A549 (cell line): ENCODE data around the gene PUDP. TPM values are rescaled to one million over a fixed set of nuclear protein-coding genes. Genes with fewer than 3 reads are reported as not detected.
A peak's percentile ranks its signal among the peaks of the same experiment; 100 is the strongest.

Source experiments
- ATAC-seq, 2 experiments: fragments of 200-7000 bp in 1 of 2; fragments of >200 bp in 1 of 2; cut with Nextera tagmentation in 1 of 2; cut with Tn5 transposase in 1 of 2; 3 replicates each; pipeline versions ENCODE4 v1.8.0 to v1.9.1; 2018 to 2020; ENCODE audit warnings: mild to moderate bottlenecking in 1 of 2, moderate library complexity in 1 of 2
- CTCF ChIA-PET: fragments of 300-600 bp; sonication (Branson Sonifier 250); formaldehyde crosslinking; extraction: SDS; loops from one replicate; lab custom pipeline; 2021; ENCODE audit warnings: antibody characterized with exemption, inconsistent platforms; lab: Yijun Ruan, JAX
- POLR2A ChIA-PET: fragments of 350-600 bp; formaldehyde crosslinking; extraction: SDS; loops from one replicate; lab custom pipeline; 2021; ENCODE audit warnings: antibody characterized with exemption, inconsistent platforms; lab: Yijun Ruan, JAX
- DNase-seq, 2 experiments: peaks; one replicate each; pipeline versions ENCODE4 v3.0.0 to v3.0.0-alpha.2; 2011 to 2016; ENCODE audit warnings: low read depth in 1 of 2, low spot score in 1 of 2
- FAIRE-seq: peaks from 2 replicates; lab custom pipeline; 2011; peaks lifted over from hg19 to GRCh38; lab: Jason Lieb, UNC
- H3K27ac ChIP-seq, 2 experiments: fragments of >200 bp; sonication (Bioruptor Twin); formaldehyde crosslinking; 3 replicates each; pipeline ENCODE4 v1.5.1; 2016 to 2017
- H3K4me1 ChIP-seq: fragments of >200 bp; sonication (Bioruptor Twin); formaldehyde crosslinking; 3 replicates; pipeline ENCODE4 v1.6.1; 2016
- H3K4me2 ChIP-seq: fragments of >200 bp; sonication (Bioruptor Twin); formaldehyde crosslinking; 3 replicates; pipeline ENCODE4 v1.6.1; 2016
- H3K4me3 ChIP-seq: fragments of >200 bp; sonication (Bioruptor Twin); formaldehyde crosslinking; 3 replicates; pipeline ENCODE4 v1.5.1; 2016
- H3K9me3 ChIP-seq: fragments of >200 bp; sonication (Bioruptor Twin); formaldehyde crosslinking; 3 replicates; pipeline ENCODE4 v1.6.1; 2016
- CEBPB ChIP-seq, 2 experiments: fragments of >200 bp in 1 of 2; sonication (Bioruptor Twin) in 1 of 2; formaldehyde crosslinking in 1 of 2; IDR thresholded peaks; 2 replicates each; pipeline ENCODE4 v1.6.1; 2012 to 2016
- CTCF ChIP-seq: fragments of >200 bp; sonication (Bioruptor Twin); formaldehyde crosslinking; IDR thresholded peaks from 3 replicates; pipeline ENCODE4 v1.5.1; 2016
- EHMT2 ChIP-seq: fragments of 200-600 bp; sonication (generic); IDR thresholded peaks from 2 replicates; pipeline ENCODE4 v1.6.1; 2016; ENCODE audit warnings: antibody characterized with exemption, low read depth, mild to moderate bottlenecking, moderate library complexity
- EP300 ChIP-seq, 2 experiments: fragments of >200 bp; sonication (Bioruptor Twin); formaldehyde crosslinking; IDR thresholded peaks; 2 replicates in 1 of 2; 3 replicates in 1 of 2; pipeline ENCODE4 v1.6.1; 2016 to 2017
- FOSL2 ChIP-seq, 2 experiments: fragments of 450-650 bp in 1 of 2; fragments of >200 bp in 1 of 2; sonication (Bioruptor Twin) in 1 of 2; formaldehyde crosslinking; IDR thresholded peaks; 2 replicates each; pipeline versions ENCODE4 v1.5.0 to v1.6.1; 2016 to 2020; ENCODE audit warnings: mild to moderate bottlenecking in 1 of 2, moderate library complexity in 1 of 2
- GATA3 ChIP-seq: IDR thresholded peaks from 2 replicates; pipeline ENCODE4 v1.6.1; 2012; ENCODE audit warnings: borderline replicate concordance
- HES2 ChIP-seq: fragments of >200 bp; sonication (Bioruptor Twin); formaldehyde crosslinking; IDR thresholded peaks from 2 replicates; pipeline ENCODE4 v1.6.1; 2016
- HOXA7 ChIP-seq: fragments of 250-450 bp; sonication (Bioruptor Pico); IDR thresholded peaks from 2 replicates; pipeline ENCODE4 v1.5.0; 2020; ENCODE audit warnings: mild to moderate bottlenecking, moderate library complexity
- JUNB ChIP-seq: fragments of >200 bp; sonication (Bioruptor Twin); formaldehyde crosslinking; IDR thresholded peaks from 2 replicates; pipeline ENCODE4 v1.6.1; 2016
- KDM5A ChIP-seq: fragments of 200-600 bp; sonication (generic); IDR thresholded peaks from 2 replicates; pipeline ENCODE4 v1.6.1; 2016; ENCODE audit warnings: antibody characterized with exemption, mild to moderate bottlenecking
- MAFK ChIP-seq: fragments of 450-650 bp; IDR thresholded peaks from 2 replicates; pipeline ENCODE4 v1.6.1; 2014; ENCODE audit not compliant: partially characterized antibody
- MAZ ChIP-seq: fragments of 150-350 bp; IDR thresholded peaks from 2 replicates; pipeline ENCODE4 v1.6.1; 2014; ENCODE audit warnings: antibody characterized with exemption, low read depth, low read length, borderline replicate concordance
- NR3C1 ChIP-seq: fragments of >200 bp; sonication (Bioruptor Twin); formaldehyde crosslinking; IDR thresholded peaks from 3 replicates; pipeline ENCODE4 v1.6.1; 2017
- POLR2AphosphoS2 ChIP-seq: conservative IDR thresholded peaks from 2 replicates; pipeline ENCODE4 v1.6.1; 2012; ENCODE audit warnings: low read length, improper control_type of control experiment, inconsistent platforms
- RNF2 ChIP-seq: fragments of 200-600 bp; sonication (generic); IDR thresholded peaks from 2 replicates; pipeline ENCODE4 v1.6.1; 2016; ENCODE audit warnings: low read depth, mild to moderate bottlenecking, antibody characterized with exemption, moderate library complexity, borderline replicate concordance
- TP53 ChIP-seq: fragments of 250-450 bp; sonication (Bioruptor Pico); IDR thresholded peaks from 2 replicates; pipeline ENCODE4 v1.5.0; 2021; ENCODE audit warnings: mild to moderate bottlenecking, moderate library complexity
- ZC3H11A ChIP-seq: fragments of 450-650 bp; IDR thresholded peaks from 2 replicates; pipeline ENCODE4 v1.6.1; 2014; ENCODE audit warnings: antibody characterized with exemption, mild to moderate bottlenecking
- WGBS: methylation state at CpG from one replicate; pipeline ENCODE4 v1.1.6; 2017; ENCODE audit errors: missing lambda C conversion rate; 5-methylcytosine and 5-hydroxymethylcytosine counted together
- polyA plus RNA-seq, 4 experiments: library from polyadenylated mRNA; depleted of rRNA in 3 of 4; stranded (reverse); fragments of >200 nt; fragmentation: RNase III in 1 of 4; extraction: RNeasy Plus Mini Kit Qiagen cat#74134 plus additional on column Dnase treatment in 1 of 4; gene quantifications; 2 replicates in 3 of 4; 3 replicates in 1 of 4; pipeline ENCODE4 v1.2.3, GENCODE V29; 2011 to 2017
- TF ChIP-seq, protein P1 (sequence below): fragments of >200 bp; sonication (Bioruptor Twin); formaldehyde crosslinking; IDR thresholded peaks from 3 replicates; pipeline ENCODE4 v1.6.1; 2016
- TF ChIP-seq, protein P2 (sequence below): IDR thresholded peaks from 2 replicates; pipeline ENCODE4 v1.6.1; 2012; ENCODE audit warnings: low read depth, borderline replicate concordance
- TF ChIP-seq, protein P3 (sequence below): fragments of 250-450 bp; sonication (Bioruptor Pico); IDR thresholded peaks from 2 replicates; pipeline ENCODE4 v1.5.0; 2020; ENCODE audit warnings: low read depth, mild to moderate bottlenecking, moderate library complexity

Gene PUDP
- polyA plus RNA-seq, 2 of the 4 experiments (the other 2 are of a cell fraction), result 26.2 to 50.7 TPM

DNA sequence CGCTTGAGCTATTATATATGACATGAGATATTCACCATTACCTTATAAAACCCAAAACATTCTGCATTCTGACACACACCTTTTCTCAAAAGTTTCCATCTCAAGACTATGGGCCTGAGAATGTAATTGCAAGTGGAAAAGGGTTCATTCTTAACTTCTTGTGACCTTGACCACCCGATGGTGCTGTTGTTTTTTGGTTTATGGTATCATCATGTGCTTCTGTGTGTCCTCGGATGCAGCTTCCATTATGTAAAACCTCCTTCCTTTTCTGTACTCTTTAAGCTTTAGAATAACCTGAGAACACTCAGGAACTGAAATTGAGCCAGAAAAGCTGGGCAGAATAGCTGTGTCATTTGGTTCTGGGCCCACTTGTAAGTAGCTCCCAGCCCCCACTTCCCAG is 16.2 kb upstream of the PUDP start:
- WGBS, result 58% methylated on average over 3 of the region's 3 CpGs
- no peak overlapping the region for H3K4me3 ChIP-seq
- H3K27ac ChIP-seq, result no peak overlapping the region
- no peaks in the 10 kb centered on the region for H3K9me3 ChIP-seq
- FAIRE-seq, result no peak
- H3K4me2 ChIP-seq, result no peak overlapping the region
- H3K4me1 ChIP-seq, result peaks cover 8% of the 10 kb centered on the region
- ChIA-PET POLR2A (no interaction called here), CTCF (interaction anchor here (1.2 to 1.3 kb wide), 2 partner anchors 15 to 764 kb away, joined by 3 to 4 read pairs; no protein-coding TSS in a partner anchor)
- no peak for DNase-seq
- TF ChIP-seq, protein P1, sequence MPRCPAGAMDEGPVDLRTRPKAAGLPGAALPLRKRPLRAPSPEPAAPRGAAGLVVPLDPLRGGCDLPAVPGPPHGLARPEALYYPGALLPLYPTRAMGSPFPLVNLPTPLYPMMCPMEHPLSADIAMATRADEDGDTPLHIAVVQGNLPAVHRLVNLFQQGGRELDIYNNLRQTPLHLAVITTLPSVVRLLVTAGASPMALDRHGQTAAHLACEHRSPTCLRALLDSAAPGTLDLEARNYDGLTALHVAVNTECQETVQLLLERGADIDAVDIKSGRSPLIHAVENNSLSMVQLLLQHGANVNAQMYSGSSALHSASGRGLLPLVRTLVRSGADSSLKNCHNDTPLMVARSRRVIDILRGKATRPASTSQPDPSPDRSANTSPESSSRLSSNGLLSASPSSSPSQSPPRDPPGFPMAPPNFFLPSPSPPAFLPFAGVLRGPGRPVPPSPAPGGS, result no peak
- TF ChIP-seq, protein P2, sequence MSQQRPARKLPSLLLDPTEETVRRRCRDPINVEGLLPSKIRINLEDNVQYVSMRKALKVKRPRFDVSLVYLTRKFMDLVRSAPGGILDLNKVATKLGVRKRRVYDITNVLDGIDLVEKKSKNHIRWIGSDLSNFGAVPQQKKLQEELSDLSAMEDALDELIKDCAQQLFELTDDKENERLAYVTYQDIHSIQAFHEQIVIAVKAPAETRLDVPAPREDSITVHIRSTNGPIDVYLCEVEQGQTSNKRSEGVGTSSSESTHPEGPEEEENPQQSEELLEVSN, result no peak
- TF ChIP-seq HOXA7 (CRISPR knock-in tag) (no peak), MAZ (no peak), KDM5A (no peak)
- no peak for ATAC-seq

- Histone ChIP-seq H3K4me1 (peaks cover 17% of the 10 kb centered on the region), H3K9me3 (no peaks in the 10 kb centered on the region), H3K27ac (no peak overlapping the region), H3K4me2 (no peak overlapping the region), H3K4me3 (no peak overlapping the region)
- no peak for DNase-seq
- CTCF ChIA-PET, result interaction anchor here (0.7 to 1.3 kb wide), 3 partner anchors 14 to 765 kb away, joined by 3 to 4 read pairs (median 4); no protein-coding TSS in a partner anchor
- FAIRE-seq, result no peak
- TF ChIP-seq ZC3H11A (no peak), NR3C1 (no peak), FOSL2 (IDR thresholded peaks at IDR 0.05) (no peak), FOSL2 (CRISPR knock-in tag; IDR thresholded peaks at IDR 0.05) (no peak), CTCF (no peak), EHMT2 (no peak), MAFK (no peak), TP53 (CRISPR knock-in tag) (no peak), JUNB (no peak), GATA3 (no peak), MAZ (no peak), POLR2AphosphoS2 (no peak)
- TF ChIP-seq, protein P3, sequence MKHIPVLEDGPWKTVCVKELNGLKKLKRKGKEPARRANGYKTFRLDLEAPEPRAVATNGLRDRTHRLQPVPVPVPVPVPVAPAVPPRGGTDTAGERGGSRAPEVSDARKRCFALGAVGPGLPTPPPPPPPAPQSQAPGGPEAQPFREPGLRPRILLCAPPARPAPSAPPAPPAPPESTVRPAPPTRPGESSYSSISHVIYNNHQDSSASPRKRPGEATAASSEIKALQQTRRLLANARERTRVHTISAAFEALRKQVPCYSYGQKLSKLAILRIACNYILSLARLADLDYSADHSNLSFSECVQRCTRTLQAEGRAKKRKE (CRISPR knock-in tag), result no peak
- 57% methylated on average over 1 of the region's 1 CpG for WGBS
- ATAC-seq, result no peak
- POLR2A ChIA-PET, result no interaction called here
Measured at GRCh38 chrX:7163146-7163677, 15.3 kb upstream of the PUDP start.

DNA sequence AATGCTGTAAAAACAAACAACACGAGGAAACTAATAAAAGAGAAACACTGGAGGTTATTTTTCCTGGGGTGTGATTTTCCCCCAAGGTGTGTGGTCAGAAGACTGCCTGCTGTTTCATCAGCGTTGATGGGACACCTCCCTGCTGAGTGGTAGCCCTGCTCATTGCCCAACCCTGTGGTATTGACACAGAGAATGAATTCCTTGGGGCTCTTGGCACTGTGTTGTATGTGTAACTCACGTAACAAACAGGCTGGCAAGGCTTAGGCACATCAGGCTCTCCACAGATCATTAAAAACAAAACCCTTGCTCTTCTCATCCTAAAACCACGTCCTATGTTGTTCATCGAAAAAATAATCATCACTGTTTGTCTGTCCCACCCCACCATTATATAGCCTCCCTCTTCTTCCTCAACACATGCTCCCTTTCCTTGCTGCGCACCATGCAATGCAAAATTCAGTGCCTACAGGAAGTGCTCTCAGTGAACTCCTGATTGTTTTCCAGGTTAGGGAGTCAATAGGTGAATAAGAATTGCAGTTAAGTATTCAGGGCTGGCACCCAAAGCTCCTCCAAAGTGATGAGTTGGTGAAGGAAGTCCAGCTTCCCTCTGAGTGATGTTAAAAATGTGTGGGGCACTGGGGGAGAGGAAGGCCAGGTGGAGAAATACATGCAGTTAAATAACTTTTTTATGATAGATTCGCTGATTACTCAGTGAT is 11.4 kb upstream of the PUDP start:
- Histone ChIP-seq H3K27ac (peak overlapping the region; percentile 42 to 57), H3K9me3 (no peaks in the 10 kb centered on the region), H3K4me2 (peak overlapping the region; percentile 51), H3K4me1 (peaks cover 24% of the 10 kb centered on the region), H3K4me3 (no peak overlapping the region)
- ChIA-PET POLR2A (interaction anchor here (0.6 to 0.7 kb wide), 2 partner anchors 11 to 232 kb away, joined by 3 to 4 read pairs; partner anchors contain the start of gene PUDP), CTCF (no interaction called here)
- TF ChIP-seq RNF2 (no peak), HES2 (peak; percentile 37; the same call in 1 of the 2 replicates), EP300 (IDR thresholded peaks at IDR 0.05) (peak in 1 of 2 experiments; percentile 26; a peak in 1 of 5 replicates), CEBPB (IDR thresholded peaks at IDR 0.05) (peak; percentile 70 to 77)
- 22% methylated on average over 7 of the region's 7 CpGs for WGBS
- FAIRE-seq, result peak; percentile 39
- ATAC-seq, result peak; percentile 82 to 87; a peak in 5 of 6 replicates
- DNase-seq, result peak in 1 of 2 experiments; percentile 47
